Parathyroid adenoma (tissue), 2 donors: ENCODE results near the gene VANGL2.

Experiments used
- H2AFZ ChIP-seq: fragments of 300-600 bp; sonication (generic); one replicate; pipeline ENCODE4 v1.7.0; 2017; ENCODE audit warnings: antibody characterized with exemption, mild to moderate bottlenecking
- H3K27ac ChIP-seq: fragments of 300-600 bp; sonication (generic); one replicate; pipeline ENCODE4 v1.7.0; 2017
- H3K27me3 ChIP-seq: fragments of 300-600 bp; sonication (generic); one replicate; pipeline ENCODE4 v1.7.0; 2017; ENCODE audit warnings: low read length; ENCODE audit not compliant: control insufficient read depth, insufficient read depth
- H3K36me3 ChIP-seq: fragments of 300-600 bp; sonication (generic); one replicate; pipeline ENCODE4 v1.7.0; 2017; ENCODE audit warnings: low read length; ENCODE audit not compliant: control insufficient read depth, insufficient read depth
- H3K4me1 ChIP-seq: fragments of 300-600 bp; sonication (generic); one replicate; pipeline ENCODE4 v1.7.0; 2017; ENCODE audit warnings: control low read depth
- H3K4me2 ChIP-seq: fragments of 300-600 bp; sonication (generic); one replicate; pipeline ENCODE4 v1.7.0; 2017; ENCODE audit warnings: low read length
- H3K4me3 ChIP-seq: fragments of 300-600 bp; sonication (generic); one replicate; pipeline ENCODE4 v1.7.0; 2017; ENCODE audit warnings: low read depth, low read length
- H3K79me2 ChIP-seq: fragments of 300-600 bp; sonication (generic); one replicate; pipeline ENCODE4 v1.7.0; 2017; ENCODE audit warnings: control low read depth
- H3K9ac ChIP-seq: fragments of 300-600 bp; sonication (generic); one replicate; pipeline ENCODE4 v1.7.0; 2017; ENCODE audit warnings: mild to moderate bottlenecking
- H3K9me3 ChIP-seq: fragments of 300-600 bp; sonication (generic); one replicate; pipeline ENCODE4 v1.7.0; 2017; ENCODE audit warnings: low read length; ENCODE audit not compliant: control insufficient read depth
- TF ChIP-seq, protein P1 (sequence below): fragments of 300-600 bp; sonication (generic); IDR thresholded peaks from one replicate; pipeline ENCODE4 v1.7.0; 2017; ENCODE audit warnings: antibody characterized with exemption, mild to moderate bottlenecking
- donor health status: primary hyperparathyroidism.

The VANGL2 gene

DNA sequence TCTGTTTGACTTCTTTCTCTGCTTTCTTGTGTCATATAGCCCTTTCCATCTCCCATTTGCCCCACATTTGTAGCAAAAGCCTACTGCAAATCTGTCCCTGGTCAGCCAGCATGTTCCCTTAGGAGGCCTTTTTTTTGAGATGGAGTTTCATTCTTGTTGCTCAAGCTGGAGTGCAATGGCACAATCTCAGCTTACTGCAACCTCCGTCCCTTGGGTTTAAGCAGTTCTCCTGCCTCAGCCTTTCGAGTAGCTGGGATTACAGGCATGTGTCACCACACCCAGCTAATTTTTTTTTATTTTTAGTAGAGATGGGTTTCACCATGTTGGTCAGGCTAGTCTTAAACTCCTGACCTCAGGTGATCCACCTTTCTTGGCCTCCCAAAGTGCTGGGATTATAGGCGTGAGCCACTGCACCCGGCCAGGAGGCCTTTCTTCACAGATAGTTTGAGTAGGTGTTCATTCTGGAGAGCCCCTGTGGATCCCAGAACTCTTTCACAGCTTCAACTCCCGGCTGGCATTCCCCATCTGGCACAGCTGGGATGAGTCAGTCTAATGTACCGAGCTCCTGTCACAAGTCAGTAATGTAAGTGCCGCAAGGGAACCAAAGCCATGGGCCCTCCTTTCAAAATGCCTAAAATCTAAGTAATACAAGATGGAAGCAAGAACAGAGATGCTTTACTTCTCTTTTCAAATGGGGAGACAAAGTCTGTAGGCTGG is 42.9 kb upstream of the VANGL2 start:
- H3K9me3 ChIP-seq = no peaks in the 10 kb centered on the region
- no peaks in the 10 kb centered on the region for H3K79me2 ChIP-seq
- H3K36me3 ChIP-seq = no peaks in the 10 kb centered on the region
- TF ChIP-seq, protein P1, sequence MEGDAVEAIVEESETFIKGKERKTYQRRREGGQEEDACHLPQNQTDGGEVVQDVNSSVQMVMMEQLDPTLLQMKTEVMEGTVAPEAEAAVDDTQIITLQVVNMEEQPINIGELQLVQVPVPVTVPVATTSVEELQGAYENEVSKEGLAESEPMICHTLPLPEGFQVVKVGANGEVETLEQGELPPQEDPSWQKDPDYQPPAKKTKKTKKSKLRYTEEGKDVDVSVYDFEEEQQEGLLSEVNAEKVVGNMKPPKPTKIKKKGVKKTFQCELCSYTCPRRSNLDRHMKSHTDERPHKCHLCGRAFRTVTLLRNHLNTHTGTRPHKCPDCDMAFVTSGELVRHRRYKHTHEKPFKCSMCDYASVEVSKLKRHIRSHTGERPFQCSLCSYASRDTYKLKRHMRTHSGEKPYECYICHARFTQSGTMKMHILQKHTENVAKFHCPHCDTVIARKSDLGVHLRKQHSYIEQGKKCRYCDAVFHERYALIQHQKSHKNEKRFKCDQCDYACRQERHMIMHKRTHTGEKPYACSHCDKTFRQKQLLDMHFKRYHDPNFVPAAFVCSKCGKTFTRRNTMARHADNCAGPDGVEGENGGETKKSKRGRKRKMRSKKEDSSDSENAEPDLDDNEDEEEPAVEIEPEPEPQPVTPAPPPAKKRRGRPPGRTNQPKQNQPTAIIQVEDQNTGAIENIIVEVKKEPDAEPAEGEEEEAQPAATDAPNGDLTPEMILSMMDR = no peak
- no peak overlapping the region for H3K27ac ChIP-seq
- no peak overlapping the region for H2AFZ ChIP-seq
- no peak overlapping the region for H3K4me3 ChIP-seq
- H3K4me2 ChIP-seq = no peak overlapping the region
- no peaks in the 10 kb centered on the region for H3K4me1 ChIP-seq
- H3K9ac ChIP-seq = no peak overlapping the region
- no peaks in the 10 kb centered on the region for H3K27me3 ChIP-seq

DNA sequence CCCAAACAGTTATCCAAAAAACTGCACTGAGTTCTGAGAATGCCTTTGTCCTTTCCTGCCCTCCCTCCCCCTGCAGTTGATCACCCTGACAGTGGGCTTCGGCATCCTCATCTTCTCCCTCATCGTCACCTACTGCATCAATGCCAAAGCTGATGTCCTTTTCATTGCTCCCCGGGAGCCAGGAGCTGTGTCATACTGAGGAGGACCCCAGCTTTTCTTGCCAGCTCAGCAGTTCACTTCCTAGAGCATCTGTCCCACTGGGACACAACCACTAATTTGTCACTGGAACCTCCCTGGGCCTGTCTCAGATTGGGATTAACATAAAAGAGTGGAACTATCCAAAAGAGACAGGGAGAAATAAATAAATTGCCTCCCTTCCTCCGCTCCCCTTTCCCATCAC is 42.3 kb upstream of the VANGL2 start:
- no peaks in the 10 kb centered on the region for H3K79me2 ChIP-seq
- no peak overlapping the region for H3K4me3 ChIP-seq
- H3K9me3 ChIP-seq = no peaks in the 10 kb centered on the region
- no peaks in the 10 kb centered on the region for H3K4me1 ChIP-seq
- TF ChIP-seq, protein P1 = no peak
- no peaks in the 10 kb centered on the region for H3K36me3 ChIP-seq
- no peak overlapping the region for H3K4me2 ChIP-seq
- no peak overlapping the region for H2AFZ ChIP-seq
- no peak overlapping the region for H3K27ac ChIP-seq
- no peaks in the 10 kb centered on the region for H3K27me3 ChIP-seq
- no peak overlapping the region for H3K9ac ChIP-seq

DNA sequence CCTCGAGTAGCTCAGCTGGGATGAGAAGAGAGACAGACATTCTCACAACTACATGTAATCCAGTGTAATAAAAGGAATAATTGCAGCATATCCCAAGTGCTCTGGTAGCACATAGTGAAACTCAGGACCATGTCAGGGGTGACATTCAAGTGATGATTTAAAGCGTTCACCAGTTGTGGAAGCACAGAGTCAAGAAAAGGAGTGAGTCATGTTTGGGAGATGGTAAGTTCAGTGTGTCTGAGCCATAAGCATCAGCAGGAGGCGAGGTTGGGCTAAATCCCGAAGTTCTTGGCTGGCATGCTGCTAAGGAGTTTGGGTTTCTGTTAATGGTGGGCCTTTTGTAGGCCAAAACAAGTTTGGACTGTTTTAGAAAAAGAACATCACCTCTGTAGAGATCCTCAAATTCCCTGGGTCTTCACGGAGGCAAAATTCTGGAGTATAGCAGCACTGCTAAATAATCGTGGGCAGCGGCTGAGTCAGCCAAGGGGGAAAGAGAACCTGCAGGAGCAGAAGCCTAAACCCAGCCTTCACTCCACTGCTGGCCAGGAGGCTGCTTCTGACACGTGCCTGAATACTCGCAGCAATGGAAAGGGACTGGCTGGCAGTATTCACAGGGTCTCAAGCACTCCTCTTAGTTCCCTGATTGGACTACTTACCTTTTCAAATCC is 40.7 kb upstream of the VANGL2 start:
- TF ChIP-seq, protein P1 = no peak
- H3K4me1 ChIP-seq = no peaks in the 10 kb centered on the region
- no peaks in the 10 kb centered on the region for H3K36me3 ChIP-seq
- no peaks in the 10 kb centered on the region for H3K9me3 ChIP-seq
- H2AFZ ChIP-seq = no peak overlapping the region
- no peak overlapping the region for H3K9ac ChIP-seq
- no peak overlapping the region for H3K4me2 ChIP-seq
- H3K4me3 ChIP-seq = no peak overlapping the region
- H3K79me2 ChIP-seq = no peaks in the 10 kb centered on the region
- no peaks in the 10 kb centered on the region for H3K27me3 ChIP-seq
- H3K27ac ChIP-seq = no peak overlapping the region

DNA sequence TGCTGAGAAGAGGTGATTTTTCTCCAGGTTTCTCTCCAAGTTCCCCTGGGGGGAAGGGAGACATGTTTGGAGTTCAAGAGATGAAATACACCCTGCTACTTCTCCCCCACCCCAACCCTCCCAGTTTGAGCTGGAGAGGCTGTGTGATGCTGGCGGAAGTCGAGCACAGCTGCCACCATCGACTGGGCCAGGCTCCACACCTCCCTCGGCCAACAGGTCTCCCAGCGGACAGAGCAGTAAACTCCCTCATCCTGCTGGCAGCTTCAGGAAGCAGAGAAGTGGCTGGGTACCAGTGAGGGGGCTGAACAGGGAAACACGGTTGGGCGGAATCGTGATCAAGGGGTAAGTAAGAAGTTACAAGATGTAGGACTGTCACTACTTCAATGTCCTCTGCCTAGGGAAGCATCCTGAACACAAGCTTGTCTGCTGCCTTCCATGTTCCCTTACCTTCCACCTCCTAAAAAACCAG is 40.1 kb upstream of the VANGL2 start:
- no peaks in the 10 kb centered on the region for H3K27me3 ChIP-seq
- H3K4me3 ChIP-seq = no peak overlapping the region
- H3K4me1 ChIP-seq = no peaks in the 10 kb centered on the region
- no peaks in the 10 kb centered on the region for H3K36me3 ChIP-seq
- H3K4me2 ChIP-seq = no peak overlapping the region
- H3K9ac ChIP-seq = no peak overlapping the region
- no peaks in the 10 kb centered on the region for H3K79me2 ChIP-seq
- H2AFZ ChIP-seq = no peak overlapping the region
- TF ChIP-seq, protein P1 = no peak
- H3K9me3 ChIP-seq = no peaks in the 10 kb centered on the region
- no peak overlapping the region for H3K27ac ChIP-seq
